ENCODE data around the gene OCEL1. TPM values are rescaled to one million over a fixed set of nuclear protein-coding genes. Genes with fewer than 3 reads are reported as not detected.

The OCEL1 gene
- total and polyA plus RNA-seq, 2 of the 13 experiments (the other 11 are each of a cell fraction or from before 2014, with no cell fraction given), result 10.6 to 17.2 TPM

DNA sequence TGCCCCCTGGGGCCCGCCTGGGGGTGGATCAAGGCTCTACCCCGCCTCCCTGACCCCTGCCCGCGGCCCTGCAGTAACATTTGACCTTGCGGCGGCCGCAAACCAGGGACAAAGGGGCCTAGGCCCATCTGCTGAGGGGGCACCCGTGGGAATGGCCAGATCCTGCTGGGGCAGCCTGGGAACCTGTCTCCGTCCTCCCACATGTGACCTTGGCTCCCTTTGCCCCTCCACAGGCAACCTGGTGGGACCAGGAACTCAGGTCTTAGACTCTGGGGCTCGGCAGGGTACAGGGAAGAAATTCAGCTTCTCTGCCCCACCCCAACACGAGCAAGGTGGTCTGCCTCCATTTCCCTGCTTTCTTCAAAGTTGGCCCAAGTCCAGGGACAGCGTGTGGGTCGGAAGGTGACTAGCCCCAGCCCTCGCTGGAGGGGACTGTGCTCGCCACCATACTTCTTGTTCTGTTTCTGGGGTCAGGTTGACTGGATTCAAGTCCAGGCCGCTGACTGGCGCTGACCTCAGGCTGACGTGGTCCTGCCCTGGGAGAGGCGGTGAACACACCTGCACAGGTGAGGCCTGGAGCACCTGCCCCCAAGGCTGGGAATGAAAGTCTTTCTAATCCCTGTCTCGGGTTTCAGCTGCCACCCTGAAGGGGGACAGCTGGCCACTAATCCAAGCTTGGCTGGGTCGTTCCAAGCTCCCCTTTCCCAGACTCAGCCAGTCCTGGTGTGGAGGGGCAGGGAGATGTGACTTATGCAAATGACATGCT, 22.2 kb downstream of the OCEL1 start (continued):
- TF ChIP-seq, protein P1, sequence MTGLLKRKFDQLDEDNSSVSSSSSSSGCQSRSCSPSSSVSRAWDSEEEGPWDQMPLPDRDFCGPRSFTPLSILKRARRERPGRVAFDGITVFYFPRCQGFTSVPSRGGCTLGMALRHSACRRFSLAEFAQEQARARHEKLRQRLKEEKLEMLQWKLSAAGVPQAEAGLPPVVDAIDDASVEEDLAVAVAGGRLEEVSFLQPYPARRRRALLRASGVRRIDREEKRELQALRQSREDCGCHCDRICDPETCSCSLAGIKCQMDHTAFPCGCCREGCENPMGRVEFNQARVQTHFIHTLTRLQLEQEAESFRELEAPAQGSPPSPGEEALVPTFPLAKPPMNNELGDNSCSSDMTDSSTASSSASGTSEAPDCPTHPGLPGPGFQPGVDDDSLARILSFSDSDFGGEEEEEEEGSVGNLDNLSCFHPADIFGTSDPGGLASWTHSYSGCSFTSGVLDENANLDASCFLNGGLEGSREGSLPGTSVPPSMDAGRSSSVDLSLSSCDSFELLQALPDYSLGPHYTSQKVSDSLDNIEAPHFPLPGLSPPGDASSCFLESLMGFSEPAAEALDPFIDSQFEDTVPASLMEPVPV (CRISPR knock-in tag; IDR thresholded peaks at IDR 0.05), result peak; percentile 50; the same call in 1 of the 2 replicates
- TF ChIP-seq ZNF317 (CRISPR knock-in tag; IDR thresholded peaks at IDR 0.05) (peak; percentile 75; the same call in 1 of the 2 replicates), FOXP1 (IDR thresholded peaks at IDR 0.05) (no peak), FOXP1 (CRISPR knock-in tag; IDR thresholded peaks at IDR 0.05) (peak; percentile 72), EED (CRISPR knock-in tag; IDR thresholded peaks at IDR 0.05) (0 out of 2 replicates have a peak, but pooled peaks have one; percentile 36), RAD21 (CRISPR knock-in tag; IDR thresholded peaks at IDR 0.05) (peak; percentile 57; the same call in 1 of the 2 replicates), FOXK1 (CRISPR knock-in tag; IDR thresholded peaks at IDR 0.05; ENCODE audit: borderline replicate concordance, low read depth) (peak; percentile 82; the same call in 1 of the 2 replicates), MBD4 (IDR thresholded peaks at IDR 0.05; ENCODE audit: borderline replicate concordance, low read length) (no peak), ZNF383 (CRISPR knock-in tag; IDR thresholded peaks at IDR 0.05; ENCODE audit: borderline replicate concordance) (no peak), CENPX (CRISPR knock-in tag; IDR thresholded peaks at IDR 0.05) (no peak), HMG20B (CRISPR knock-in tag; conservative IDR thresholded peaks at IDR 0.05) (peak; percentile 97), GATAD1 (CRISPR knock-in tag; IDR thresholded peaks at IDR 0.05) (peak; percentile 69), TBX2 (CRISPR knock-in tag; IDR thresholded peaks at IDR 0.05; ENCODE audit: borderline replicate concordance) (peak; percentile 93), NFKB2 (CRISPR knock-in tag; IDR thresholded peaks at IDR 0.05; ENCODE audit: borderline replicate concordance) (no peak; the same call in 1 of the 2 replicates), ATF7 (IDR thresholded peaks at IDR 0.05) (no peak), ATF7 (CRISPR knock-in tag; IDR thresholded peaks at IDR 0.05) (peak; percentile 76), SOX13 (IDR thresholded peaks at IDR 0.05) (peak; percentile 80), SOX13 (CRISPR knock-in tag; conservative IDR thresholded peaks at IDR 0.05 in 1 of 2, IDR thresholded peaks at IDR 0.05 in 1 of 2) (peak in 1 of 2 experiments; percentile 92; a peak in 2 of 4 replicates), GPN1 (CRISPR knock-in tag; IDR thresholded peaks at IDR 0.05; ENCODE audit: borderline replicate concordance) (no peak), ZNF607 (CRISPR knock-in tag; IDR thresholded peaks at IDR 0.05; ENCODE audit: borderline replicate concordance) (peak; percentile 59; the same call in 1 of the 2 replicates), NCOA5 (CRISPR knock-in tag; IDR thresholded peaks at IDR 0.05) (no peak)
- TF ChIP-seq, protein P2, sequence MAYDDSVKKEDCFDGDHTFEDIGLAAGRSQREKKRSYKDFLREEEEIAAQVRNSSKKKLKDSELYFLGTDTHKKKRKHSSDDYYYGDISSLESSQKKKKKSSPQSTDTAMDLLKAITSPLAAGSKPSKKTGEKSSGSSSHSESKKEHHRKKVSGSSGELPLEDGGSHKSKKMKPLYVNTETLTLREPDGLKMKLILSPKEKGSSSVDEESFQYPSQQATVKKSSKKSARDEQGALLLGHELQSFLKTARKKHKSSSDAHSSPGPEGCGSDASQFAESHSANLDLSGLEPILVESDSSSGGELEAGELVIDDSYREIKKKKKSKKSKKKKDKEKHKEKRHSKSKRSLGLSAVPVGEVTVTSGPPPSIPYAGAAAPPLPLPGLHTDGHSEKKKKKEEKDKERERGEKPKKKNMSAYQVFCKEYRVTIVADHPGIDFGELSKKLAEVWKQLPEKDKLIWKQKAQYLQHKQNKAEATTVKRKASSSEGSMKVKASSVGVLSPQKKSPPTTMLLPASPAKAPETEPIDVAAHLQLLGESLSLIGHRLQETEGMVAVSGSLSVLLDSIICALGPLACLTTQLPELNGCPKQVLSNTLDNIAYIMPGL (CRISPR knock-in tag; IDR thresholded peaks at IDR 0.05; ENCODE audit: borderline replicate concordance in 1 of 2, low read depth in 1 of 2), result peak; percentile 28 to 61; a peak in 3 of 4 replicates
- TF ChIP-seq, protein P3, sequence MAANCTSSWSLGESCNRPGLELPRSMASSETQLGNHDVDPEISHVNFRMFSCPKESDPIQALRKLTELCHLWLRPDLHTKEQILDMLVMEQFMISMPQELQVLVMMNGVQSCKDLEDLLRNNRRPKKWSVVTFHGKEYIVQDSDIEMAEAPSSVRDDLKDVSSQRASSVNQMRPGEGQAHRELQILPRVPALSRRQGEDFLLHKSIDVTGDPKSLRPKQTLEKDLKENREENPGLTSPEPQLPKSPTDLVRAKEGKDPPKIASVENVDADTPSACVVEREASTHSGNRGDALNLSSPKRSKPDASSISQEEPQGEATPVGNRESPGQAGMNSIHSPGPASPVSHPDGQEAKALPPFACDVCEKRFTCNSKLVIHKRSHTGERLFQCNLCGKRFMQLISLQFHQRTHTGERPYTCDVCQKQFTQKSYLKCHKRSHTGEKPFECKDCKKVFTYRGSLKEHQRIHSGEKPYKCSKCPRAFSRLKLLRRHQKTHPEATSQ (CRISPR knock-in tag; IDR thresholded peaks at IDR 0.05; ENCODE audit: borderline replicate concordance), result peak; percentile 75
- TF ChIP-seq, protein P4, sequence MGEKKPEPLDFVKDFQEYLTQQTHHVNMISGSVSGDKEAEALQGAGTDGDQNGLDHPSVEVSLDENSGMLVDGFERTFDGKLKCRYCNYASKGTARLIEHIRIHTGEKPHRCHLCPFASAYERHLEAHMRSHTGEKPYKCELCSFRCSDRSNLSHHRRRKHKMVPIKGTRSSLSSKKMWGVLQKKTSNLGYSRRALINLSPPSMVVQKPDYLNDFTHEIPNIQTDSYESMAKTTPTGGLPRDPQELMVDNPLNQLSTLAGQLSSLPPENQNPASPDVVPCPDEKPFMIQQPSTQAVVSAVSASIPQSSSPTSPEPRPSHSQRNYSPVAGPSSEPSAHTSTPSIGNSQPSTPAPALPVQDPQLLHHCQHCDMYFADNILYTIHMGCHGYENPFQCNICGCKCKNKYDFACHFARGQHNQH (CRISPR knock-in tag; IDR thresholded peaks at IDR 0.05), result peak; percentile 80; the same call in 1 of the 2 replicates

Data from HepG2 (cell line).